Natural killer cell (primary cell): Measurements from ENCODE around the gene PPP1R14B. TPM values are rescaled to one million over a fixed set of nuclear protein-coding genes. Genes with fewer than 3 reads are reported as not detected.
A peak's percentile ranks its signal among the peaks of the same experiment; 100 is the strongest.

ENCODE experiments used
- ATAC-seq, 3 donors: fragments of 150-1000 bp in 2 of 3; fragments of 200-7000 bp in 1 of 3; cut with Tn5 transposase; 1 replicate in 1 of 3; 2 replicates in 2 of 3; pipeline ENCODE4 v1.10.0; 2021; ENCODE audit warnings: mild to moderate bottlenecking in 2 of 3, moderate library complexity in 2 of 3
- DNase-seq, 2 donors: peaks; one replicate each; pipeline versions ENCODE4 v3.0.0 to v3.0.0-alpha.2; 2013 to 2021; ENCODE audit warnings: mixed read lengths in 1 of 2
- H3K27ac ChIP-seq: one replicate; pipeline ENCODE4 v1.5.1; 2013; ENCODE audit warnings: mild to moderate bottlenecking, low read length
- H3K27me3 ChIP-seq: one replicate; pipeline ENCODE4 v1.6.1; 2013; ENCODE audit warnings: low read length; ENCODE audit not compliant: control insufficient read depth, insufficient read depth
- H3K36me3 ChIP-seq: one replicate; pipeline ENCODE4 v1.6.1; 2013; ENCODE audit warnings: low read length; ENCODE audit not compliant: control insufficient read depth, insufficient read depth
- H3K4me1 ChIP-seq: one replicate; pipeline ENCODE4 v1.6.1; 2013; ENCODE audit warnings: low read length; ENCODE audit not compliant: control insufficient read depth, insufficient read depth
- H3K4me3 ChIP-seq: one replicate; pipeline ENCODE4 v1.5.1; 2013; ENCODE audit warnings: low read length
- H3K9me3 ChIP-seq: one replicate; pipeline ENCODE4 v1.6.1; 2013; ENCODE audit warnings: low read length; ENCODE audit not compliant: control insufficient read depth, insufficient read depth
- H3K27ac Mint-ChIP-seq, 2 donors: one replicate each; pipeline ENCODE4 v1.8.0; 2022; ENCODE audit warnings: mild to moderate bottlenecking in 2 of 2, mixed read lengths in 2 of 2, moderate library complexity in 1 of 2
- H3K27me3 Mint-ChIP-seq, 2 donors: one replicate each; pipeline ENCODE4 v1.8.0; 2022; ENCODE audit warnings: low read depth in 2 of 2, mixed read lengths in 2 of 2
- H3K36me3 Mint-ChIP-seq: one replicate; pipeline ENCODE4 v1.8.0; 2022; ENCODE audit warnings: mixed read lengths
- H3K4me1 Mint-ChIP-seq, 2 donors: one replicate each; pipeline ENCODE4 v1.8.0; 2022; ENCODE audit warnings: mixed read lengths in 2 of 2
- H3K4me3 Mint-ChIP-seq: one replicate; pipeline ENCODE4 v1.8.0; 2022; ENCODE audit warnings: mild to moderate bottlenecking, moderate library complexity, mixed read lengths
- H3K9me3 Mint-ChIP-seq, 2 donors: one replicate each; pipeline ENCODE4 v1.8.0; 2022; ENCODE audit warnings: mixed read lengths in 2 of 2
- WGBS: methylation state at CpG from one replicate; pipeline ENCODE4 v1.1.7; 2013; ENCODE audit warnings: missing lambda C conversion rate; ENCODE audit not compliant: insufficient coverage; 5-methylcytosine and 5-hydroxymethylcytosine counted together
- intact Hi-C: fragments of 100-400 bp; cut with micrococcal nuclease; formaldehyde crosslinking; loops from one replicate; pipeline ENCODE4 v1.14.2; 2022
- total RNA-seq, 4 donors: library from RNA; stranded (reverse); fragments of 120-200 nt in 1 of 4; gene quantifications; one replicate each; pipeline versions ENCODE4 v1.2.3 to v1.2.4, GENCODE V29; 2013 to 2022
- TF ChIP-seq, protein P1 (sequence below): fragments of 200-600 bp; IDR thresholded peaks from one replicate; pipeline ENCODE4 v1.8.0; 2022; ENCODE audit warnings: antibody characterized with exemption

Gene PPP1R14B
- total RNA-seq, 3 donors from 2014 or later (not counting 1 experiment from before 2014, with no cell fraction given) = 16.9 to 21.3 (median 21.0) TPM

DNA sequence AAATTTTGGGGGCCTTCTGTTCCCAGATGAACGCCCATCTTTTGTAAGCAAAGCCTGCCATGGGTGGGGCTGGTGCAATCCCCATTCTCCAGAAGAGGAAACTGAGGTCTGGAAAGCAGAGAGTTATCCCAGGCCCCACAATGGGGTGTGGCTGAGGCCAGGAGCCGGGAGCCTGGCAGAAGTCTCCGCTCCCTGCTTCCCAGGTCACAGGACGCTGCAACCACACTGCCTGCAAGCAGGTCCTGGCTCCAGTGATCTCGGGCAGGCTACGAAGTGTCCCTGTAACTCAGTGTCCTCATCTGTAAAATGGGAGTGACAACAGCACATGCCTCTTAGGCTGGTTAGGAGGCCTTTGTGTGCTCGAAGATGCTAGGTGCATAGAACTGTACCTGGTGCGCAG is 6.3 kb upstream of the PPP1R14B start:
- no peaks in the 10 kb centered on the region for H3K27me3 Mint-ChIP-seq
- no peaks in the 10 kb centered on the region for H3K9me3 ChIP-seq
- 94% methylated on average over 8 of the region's 8 CpGs for WGBS
- no peak overlapping the region for H3K4me3 ChIP-seq
- H3K4me1 ChIP-seq = peaks cover 27% of the 10 kb centered on the region
- no peak for ATAC-seq
- TF ChIP-seq, protein P1, sequence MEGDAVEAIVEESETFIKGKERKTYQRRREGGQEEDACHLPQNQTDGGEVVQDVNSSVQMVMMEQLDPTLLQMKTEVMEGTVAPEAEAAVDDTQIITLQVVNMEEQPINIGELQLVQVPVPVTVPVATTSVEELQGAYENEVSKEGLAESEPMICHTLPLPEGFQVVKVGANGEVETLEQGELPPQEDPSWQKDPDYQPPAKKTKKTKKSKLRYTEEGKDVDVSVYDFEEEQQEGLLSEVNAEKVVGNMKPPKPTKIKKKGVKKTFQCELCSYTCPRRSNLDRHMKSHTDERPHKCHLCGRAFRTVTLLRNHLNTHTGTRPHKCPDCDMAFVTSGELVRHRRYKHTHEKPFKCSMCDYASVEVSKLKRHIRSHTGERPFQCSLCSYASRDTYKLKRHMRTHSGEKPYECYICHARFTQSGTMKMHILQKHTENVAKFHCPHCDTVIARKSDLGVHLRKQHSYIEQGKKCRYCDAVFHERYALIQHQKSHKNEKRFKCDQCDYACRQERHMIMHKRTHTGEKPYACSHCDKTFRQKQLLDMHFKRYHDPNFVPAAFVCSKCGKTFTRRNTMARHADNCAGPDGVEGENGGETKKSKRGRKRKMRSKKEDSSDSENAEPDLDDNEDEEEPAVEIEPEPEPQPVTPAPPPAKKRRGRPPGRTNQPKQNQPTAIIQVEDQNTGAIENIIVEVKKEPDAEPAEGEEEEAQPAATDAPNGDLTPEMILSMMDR = no peak
- peaks cover 6% of the 10 kb centered on the region for H3K36me3 ChIP-seq
- no peak overlapping the region for H3K4me3 Mint-ChIP-seq
- intact Hi-C loops = no loop called here
- no peaks in the 10 kb centered on the region for H3K36me3 Mint-ChIP-seq
- no peaks in the 10 kb centered on the region for H3K27me3 ChIP-seq
- DNase-seq = no peak
- no peak overlapping the region for H3K27ac Mint-ChIP-seq
- no peaks in the 10 kb centered on the region for H3K9me3 Mint-ChIP-seq
- H3K4me1 Mint-ChIP-seq = peaks cover 2 to 15% of the 10 kb centered on the region in 2 donors
- no peak overlapping the region for H3K27ac ChIP-seq

GRCh38 chr11:64252003-64252872 is 5.5 kb upstream of the PPP1R14B start:
- Histone ChIP-seq H3K36me3 (peaks cover 6% of the 10 kb centered on the region), H3K9me3 (no peaks in the 10 kb centered on the region), H3K27ac (no peak overlapping the region), H3K27me3 (no peaks in the 10 kb centered on the region), H3K4me3 (peak overlapping the region; percentile 58), H3K4me1 (peaks cover 34% of the 10 kb centered on the region)
- intact Hi-C loops = no loop called here
- DNase-seq (peak in 1 of 2 donors; percentile 56), ATAC-seq (no peak)
- WGBS = 14% methylated on average over 16 of the region's 23 CpGs
- H3K36me3 Mint-ChIP-seq = no peaks in the 10 kb centered on the region
- H3K27ac Mint-ChIP-seq = peak overlapping the region in 1 of 2 donors; percentile 86
- H3K27me3 Mint-ChIP-seq = no peaks in the 10 kb centered on the region
- TF ChIP-seq, protein P1 = no peak
- peaks cover 10 to 23% of the 10 kb centered on the region in 2 donors for H3K4me1 Mint-ChIP-seq
- no peaks in the 10 kb centered on the region for H3K9me3 Mint-ChIP-seq
- peak overlapping the region; percentile 86 for H3K4me3 Mint-ChIP-seq

DNA sequence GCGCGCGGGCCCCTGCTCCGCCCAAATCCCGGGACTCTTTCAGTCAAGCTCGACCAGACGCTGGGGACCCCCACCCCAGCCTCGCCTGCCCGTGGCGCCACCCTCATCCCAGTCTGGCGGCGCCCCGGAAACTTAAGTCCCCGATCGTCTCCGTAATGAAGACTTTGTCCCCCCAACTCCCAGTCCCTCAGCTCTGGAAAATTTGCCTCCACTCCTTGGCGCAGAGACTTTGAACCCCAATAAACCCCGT is 4.9 kb upstream of the PPP1R14B start:
- Mint-ChIP-seq H3K36me3 (no peaks in the 10 kb centered on the region), H3K4me3 (peak overlapping the region; percentile 86), H3K4me1 (peaks cover 14 to 29% of the 10 kb centered on the region in 2 donors), H3K27ac (peak overlapping the region in 1 of 2 donors; percentile 86), H3K27me3 (no peaks in the 10 kb centered on the region), H3K9me3 (no peaks in the 10 kb centered on the region)
- peaks cover 39% of the 10 kb centered on the region for H3K4me1 ChIP-seq
- H3K9me3 ChIP-seq = no peaks in the 10 kb centered on the region
- WGBS = 1% methylated on average over 18 of the region's 18 CpGs
- DNase-seq = no peak
- no peaks in the 10 kb centered on the region for H3K27me3 ChIP-seq
- intact Hi-C loops = loop anchor here (1.0 to 2.0 kb wide), 2 partner anchors 17 to 50 kb away; no protein-coding TSS in a partner anchor
- H3K27ac ChIP-seq = no peak overlapping the region
- peaks cover 5% of the 10 kb centered on the region for H3K36me3 ChIP-seq
- no peak for ATAC-seq
- peak overlapping the region; percentile 58 for H3K4me3 ChIP-seq
- TF ChIP-seq, protein P1 = no peak
